ENCODE data around the gene DOCK8. TPM values are rescaled to one million over a fixed set of nuclear protein-coding genes. Genes with fewer than 3 reads are reported as not detected.

The DOCK8 gene
- total RNA-seq, 2 donors from 2014 or later: 24.6 to 35.5 TPM

DNA sequence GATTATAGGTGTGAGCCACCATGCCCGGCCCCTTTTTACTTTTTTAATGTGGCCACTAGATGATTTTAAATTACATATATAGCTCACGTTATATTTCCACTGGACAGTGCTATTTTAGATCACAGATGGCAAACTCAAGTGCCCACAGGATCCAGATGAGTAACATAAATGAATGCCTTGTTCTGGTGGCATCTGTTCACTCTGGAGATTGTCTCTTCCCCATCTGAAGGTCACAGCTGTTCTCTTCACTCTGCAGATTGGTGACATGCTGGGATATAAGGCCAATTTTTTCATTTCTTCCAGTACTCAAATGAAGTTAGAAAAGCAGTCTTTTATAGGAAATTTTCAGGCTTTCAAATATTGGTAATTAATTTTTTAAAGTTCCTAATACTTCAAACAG, 160.1 kb downstream of the DOCK8 start:
- H3K4me3 ChIP-seq: no peak overlapping the region
- H3K27ac ChIP-seq: no peak overlapping the region
- H3K36me3 ChIP-seq: no peaks in the 10 kb centered on the region
- intact Hi-C loops (cut with DNase I): no loop called here
- H3K9me3 ChIP-seq: no peaks in the 10 kb centered on the region
- H3K4me1 ChIP-seq (replicated peaks): no peaks in the 10 kb centered on the region
- WGBS: 98% methylated on average over 2 of the region's 2 CpGs
- TF ChIP-seq POLR2AphosphoS5 (IDR thresholded peaks at IDR 0.05) (no peak), POLR2A (IDR thresholded peaks at IDR 0.05) (no peak)
- TF ChIP-seq, protein P1, sequence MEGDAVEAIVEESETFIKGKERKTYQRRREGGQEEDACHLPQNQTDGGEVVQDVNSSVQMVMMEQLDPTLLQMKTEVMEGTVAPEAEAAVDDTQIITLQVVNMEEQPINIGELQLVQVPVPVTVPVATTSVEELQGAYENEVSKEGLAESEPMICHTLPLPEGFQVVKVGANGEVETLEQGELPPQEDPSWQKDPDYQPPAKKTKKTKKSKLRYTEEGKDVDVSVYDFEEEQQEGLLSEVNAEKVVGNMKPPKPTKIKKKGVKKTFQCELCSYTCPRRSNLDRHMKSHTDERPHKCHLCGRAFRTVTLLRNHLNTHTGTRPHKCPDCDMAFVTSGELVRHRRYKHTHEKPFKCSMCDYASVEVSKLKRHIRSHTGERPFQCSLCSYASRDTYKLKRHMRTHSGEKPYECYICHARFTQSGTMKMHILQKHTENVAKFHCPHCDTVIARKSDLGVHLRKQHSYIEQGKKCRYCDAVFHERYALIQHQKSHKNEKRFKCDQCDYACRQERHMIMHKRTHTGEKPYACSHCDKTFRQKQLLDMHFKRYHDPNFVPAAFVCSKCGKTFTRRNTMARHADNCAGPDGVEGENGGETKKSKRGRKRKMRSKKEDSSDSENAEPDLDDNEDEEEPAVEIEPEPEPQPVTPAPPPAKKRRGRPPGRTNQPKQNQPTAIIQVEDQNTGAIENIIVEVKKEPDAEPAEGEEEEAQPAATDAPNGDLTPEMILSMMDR (IDR thresholded peaks at IDR 0.05): no peak
- no peaks in the 10 kb centered on the region for H3K27me3 ChIP-seq (replicated peaks; ENCODE audit: insufficient read depth)
- no peak for DNase-seq (ENCODE audit: low spot score)

DNA sequence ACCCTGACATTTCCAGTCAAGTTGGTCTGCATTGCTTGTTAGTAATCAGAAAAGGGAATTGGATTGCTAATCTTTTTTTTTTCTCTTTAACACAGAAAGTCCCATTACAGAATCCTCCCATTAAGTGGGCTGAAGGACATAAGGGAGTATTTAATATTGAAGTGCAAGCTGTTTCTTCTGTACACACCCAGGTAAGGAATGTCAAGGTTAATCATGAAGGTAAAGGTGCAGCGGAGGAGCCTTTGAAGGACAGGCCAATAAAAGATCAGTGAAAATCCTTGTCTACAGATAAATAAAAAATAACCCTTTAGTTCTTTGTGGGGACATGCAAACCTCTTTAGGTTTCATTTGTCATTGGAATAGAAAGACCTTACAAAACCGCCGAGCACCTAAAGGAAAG, 161.4 kb downstream of the DOCK8 start:
- Histone ChIP-seq H3K27ac (no peak overlapping the region), H3K4me3 (no peak overlapping the region), H3K4me1 (replicated peaks) (no peaks in the 10 kb centered on the region), H3K27me3 (replicated peaks; ENCODE audit: insufficient read depth) (no peaks in the 10 kb centered on the region), H3K36me3 (no peaks in the 10 kb centered on the region), H3K9me3 (no peaks in the 10 kb centered on the region)
- no peak for TF ChIP-seq POLR2A (IDR thresholded peaks at IDR 0.05)
- TF ChIP-seq, protein P1 (IDR thresholded peaks at IDR 0.05): no peak
- no peak for DNase-seq (ENCODE audit: low spot score)
- 76% methylated on average over 3 of the region's 3 CpGs for WGBS
- intact Hi-C loops (cut with DNase I): no loop called here

DNA sequence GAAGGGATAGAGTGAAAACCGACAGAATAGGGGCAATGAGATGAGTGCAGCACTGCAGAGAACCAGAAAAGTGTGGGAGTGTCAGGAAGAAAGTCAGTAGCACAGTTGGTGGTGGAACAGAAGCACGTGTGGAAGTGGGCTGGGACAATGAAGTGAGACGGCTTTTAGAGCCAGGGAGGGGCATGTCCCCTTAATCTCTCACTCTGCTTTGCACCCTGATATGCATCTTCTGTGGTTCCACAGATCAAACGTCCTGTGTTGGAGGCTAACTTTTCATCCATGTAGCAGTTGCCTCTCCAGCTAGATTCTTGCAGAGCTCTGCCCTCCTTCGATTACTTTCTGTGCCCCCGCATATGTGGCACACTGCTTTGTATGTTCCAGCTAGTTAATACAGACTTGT, 163.6 kb downstream of the DOCK8 start:
- 71% methylated on average over 6 of the region's 6 CpGs for WGBS

DNA sequence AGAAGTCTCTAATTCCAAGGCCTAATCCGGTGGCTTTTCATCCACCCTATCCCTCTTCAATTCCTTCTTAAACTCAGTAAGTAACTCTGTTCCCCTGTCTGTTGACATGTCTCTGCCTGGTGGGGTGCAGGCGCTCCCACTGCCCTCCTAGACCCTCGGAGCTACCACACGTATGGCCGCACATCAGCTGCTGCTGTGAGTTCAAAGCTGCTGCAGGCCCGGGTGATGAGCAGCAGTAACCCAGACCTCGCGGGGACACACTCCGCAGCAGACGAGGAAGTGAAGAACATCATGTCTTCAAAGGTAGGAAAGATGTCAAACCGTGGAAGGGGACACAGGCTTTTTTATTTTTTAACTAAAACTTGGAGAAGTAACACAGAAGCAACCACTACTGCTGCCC, 167.7 kb downstream of the DOCK8 start:
- H3K36me3 ChIP-seq: no peaks in the 10 kb centered on the region

More for the DNA sequence above, 163.6 kb downstream of the DOCK8 start:
- Histone ChIP-seq H3K27ac (no peak overlapping the region), H3K9me3 (no peaks in the 10 kb centered on the region), H3K27me3 (replicated peaks; ENCODE audit: insufficient read depth) (no peaks in the 10 kb centered on the region), H3K36me3 (no peaks in the 10 kb centered on the region), H3K4me1 (replicated peaks) (no peaks in the 10 kb centered on the region), H3K4me3 (no peak overlapping the region)
- DNase-seq (ENCODE audit: low spot score): no peak
- intact Hi-C loops (cut with DNase I): no loop called here
- TF ChIP-seq POLR2AphosphoS5 (IDR thresholded peaks at IDR 0.05) (no peak), POLR2A (IDR thresholded peaks at IDR 0.05) (no peak)
- TF ChIP-seq, protein P1 (IDR thresholded peaks at IDR 0.05): no peak

More for the DNA sequence above, 167.7 kb downstream of the DOCK8 start:
- no peaks in the 10 kb centered on the region for H3K4me1 ChIP-seq (replicated peaks)
- no peak for DNase-seq (ENCODE audit: low spot score)
- no peak overlapping the region for H3K4me3 ChIP-seq
- 95% methylated on average over 11 of the region's 11 CpGs for WGBS
- no peak overlapping the region for H3K27ac ChIP-seq
- TF ChIP-seq POLR2A (IDR thresholded peaks at IDR 0.05) (no peak), POLR2AphosphoS5 (IDR thresholded peaks at IDR 0.05) (no peak)
- TF ChIP-seq, protein P1 (IDR thresholded peaks at IDR 0.05): no peak
- intact Hi-C loops (cut with DNase I): loop anchor here (10.0 kb wide), 1 partner anchor 622 kb away; no protein-coding TSS in a partner anchor
- H3K9me3 ChIP-seq: no peaks in the 10 kb centered on the region
- H3K27me3 ChIP-seq (replicated peaks; ENCODE audit: insufficient read depth): no peaks in the 10 kb centered on the region
